GM19397 (cell line): ENCODE measurements around the gene HS3ST3B1.

Experiments used
- ATAC-seq: cut with Tn5 transposase; IDR thresholded peaks from one replicate; pipeline ENCODE4 v1.9.1; 2021; ENCODE audit warnings: mild to moderate bottlenecking, moderate library complexity; ENCODE audit not compliant: unreplicated experiment

HS3ST3B1 gene

DNA sequence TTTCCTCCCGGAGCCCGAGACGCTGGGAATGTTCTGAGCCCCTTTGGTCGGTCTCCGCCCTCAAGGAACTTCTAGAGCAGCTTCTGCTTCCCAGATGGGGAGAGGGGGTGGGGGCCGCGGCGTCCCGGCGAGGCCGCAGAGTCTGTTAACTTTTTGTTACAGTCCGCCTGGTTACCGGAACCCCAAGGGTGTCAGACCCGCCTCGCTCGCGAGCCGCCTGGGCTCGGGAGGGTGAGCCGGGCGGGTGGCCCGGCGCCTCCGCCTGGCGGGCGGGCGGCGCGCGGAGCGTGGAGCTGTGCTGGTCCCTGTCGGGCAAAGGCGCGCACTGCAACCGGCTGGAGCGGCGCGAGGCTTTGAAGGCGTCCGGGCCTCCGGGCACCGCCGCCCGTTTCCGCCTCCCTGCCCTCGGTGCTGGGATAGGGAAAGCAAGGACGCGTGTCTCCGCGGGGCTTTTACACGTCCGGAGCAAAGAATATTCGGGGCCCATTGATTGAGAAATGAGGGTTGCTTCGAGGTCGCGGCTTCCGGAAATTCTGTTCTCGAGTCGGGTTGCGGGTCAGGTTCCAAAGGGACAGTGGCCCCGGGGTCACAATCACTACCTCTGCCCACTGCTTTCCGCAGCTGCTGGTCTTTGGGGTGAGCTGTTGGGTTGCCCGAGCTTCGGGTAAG is 1.7 kb downstream of the HS3ST3B1 start:
- ATAC-seq, result peak; percentile 61

DNA sequence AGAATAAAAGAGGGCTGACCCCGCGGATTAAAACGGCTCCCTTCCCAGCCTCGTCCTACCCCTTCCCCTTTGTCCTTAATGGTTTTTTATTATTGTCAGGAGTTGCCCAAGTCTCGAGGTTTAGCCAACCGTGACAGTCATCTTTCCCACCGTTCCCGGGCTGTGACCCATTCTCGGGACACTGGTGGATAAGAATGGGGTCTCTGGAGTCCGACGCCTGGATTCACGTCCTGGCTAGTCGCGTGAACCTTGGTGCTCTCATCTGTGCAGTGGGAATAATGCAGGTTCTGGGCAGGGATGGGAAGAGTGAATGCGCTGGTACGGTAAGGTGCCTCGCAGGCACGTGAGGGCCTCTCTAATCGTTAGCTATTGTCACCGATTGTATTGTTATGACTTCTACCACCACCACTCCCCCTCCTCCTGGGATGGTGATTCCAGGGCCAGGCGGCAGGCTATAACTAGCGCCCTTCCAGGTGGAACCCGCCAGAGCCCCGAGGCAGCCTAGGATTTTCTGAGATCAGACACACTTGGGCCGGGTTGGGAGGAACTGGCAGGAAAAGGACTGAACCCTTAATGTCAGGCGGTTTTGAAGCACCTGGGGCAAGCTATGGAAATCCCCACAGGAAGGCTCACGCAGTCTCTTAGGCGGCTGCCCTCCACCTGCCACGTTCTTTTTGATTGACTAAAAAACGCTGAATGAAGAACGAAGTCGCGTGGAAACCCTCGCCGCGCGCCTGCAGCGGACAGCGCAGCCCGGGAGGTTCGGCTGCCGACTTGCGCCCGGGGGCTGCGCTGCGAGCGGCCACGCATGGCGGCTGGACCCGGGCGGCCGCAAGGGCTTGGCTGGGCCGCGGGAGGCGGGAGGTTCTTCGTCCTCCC is 2.7 kb downstream of the HS3ST3B1 start:
- no peak for ATAC-seq

GRCh38 chr17:14304222-14304772 is 3.4 kb downstream of the HS3ST3B1 start:
- no peak for ATAC-seq

GRCh38 chr17:14304773-14305517 is 4.1 kb downstream of the HS3ST3B1 start:
- ATAC-seq, result no peak

- no peak for ATAC-seq
Measured at GRCh38 chr17:14305785-14306496, 5.1 kb downstream of the HS3ST3B1 start.

GRCh38 chr17:14306596-14306995 is 5.7 kb downstream of the HS3ST3B1 start:
- no peak for ATAC-seq

GRCh38 chr17:14307560-14308024 is 6.7 kb downstream of the HS3ST3B1 start:
- no peak for ATAC-seq

GRCh38 chr17:14308636-14308964 is 7.7 kb downstream of the HS3ST3B1 start:
- ATAC-seq, result no peak

DNA sequence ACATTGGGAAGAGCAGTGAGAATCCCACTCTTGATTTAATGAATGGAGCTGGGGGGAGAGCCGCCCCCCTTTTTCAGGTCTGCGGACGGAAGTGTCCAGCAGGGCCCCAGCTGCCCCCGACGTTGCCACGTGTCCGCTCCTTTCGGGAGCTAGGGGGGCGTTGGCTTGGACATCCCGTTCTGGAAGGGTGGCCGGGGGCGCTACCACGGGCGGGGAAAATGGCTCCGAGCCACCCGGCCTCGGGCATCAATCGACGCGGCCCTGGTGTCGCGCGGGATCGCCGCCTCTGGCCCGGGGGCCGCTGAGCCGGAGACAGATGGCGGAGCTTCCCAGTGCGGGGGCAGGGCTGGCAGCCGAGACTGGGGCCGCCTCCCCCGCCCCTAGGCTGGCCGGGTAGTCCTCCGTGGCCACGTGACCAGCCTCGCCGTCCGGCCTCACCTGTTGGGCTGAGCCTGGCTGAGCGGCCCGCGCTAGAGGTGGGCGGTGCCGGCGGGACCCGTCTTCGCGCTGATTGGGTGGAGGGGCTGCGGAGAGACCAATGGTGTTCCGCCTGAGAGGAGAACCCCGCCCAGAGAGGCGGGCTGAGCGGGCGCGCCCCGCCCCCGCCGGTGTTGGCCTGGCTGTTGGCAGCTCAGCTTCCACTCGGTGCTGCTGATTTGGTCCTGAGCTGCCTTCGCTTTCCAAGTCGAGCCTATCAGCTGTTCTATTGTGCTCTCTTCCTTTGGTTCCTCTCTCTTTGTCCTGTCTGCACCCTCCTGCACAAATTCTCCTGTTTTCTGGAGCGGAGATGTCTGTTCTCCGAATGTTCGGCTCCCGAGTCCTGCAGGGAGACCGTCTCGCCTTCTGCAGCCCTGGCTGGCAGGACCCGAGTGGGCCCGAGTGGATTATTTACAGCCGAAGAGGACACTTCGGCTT is 8.3 kb downstream of the HS3ST3B1 start:
- no peak for ATAC-seq

GRCh38 chr17:14310101-14310500 is 9.2 kb downstream of the HS3ST3B1 start:
- no peak for ATAC-seq

GRCh38 chr17:14310605-14311004 is 9.7 kb downstream of the HS3ST3B1 start:
- no peak for ATAC-seq

- ATAC-seq, result no peak
Measured at GRCh38 chr17:14311186-14311705, 10.4 kb downstream of the HS3ST3B1 start.

DNA sequence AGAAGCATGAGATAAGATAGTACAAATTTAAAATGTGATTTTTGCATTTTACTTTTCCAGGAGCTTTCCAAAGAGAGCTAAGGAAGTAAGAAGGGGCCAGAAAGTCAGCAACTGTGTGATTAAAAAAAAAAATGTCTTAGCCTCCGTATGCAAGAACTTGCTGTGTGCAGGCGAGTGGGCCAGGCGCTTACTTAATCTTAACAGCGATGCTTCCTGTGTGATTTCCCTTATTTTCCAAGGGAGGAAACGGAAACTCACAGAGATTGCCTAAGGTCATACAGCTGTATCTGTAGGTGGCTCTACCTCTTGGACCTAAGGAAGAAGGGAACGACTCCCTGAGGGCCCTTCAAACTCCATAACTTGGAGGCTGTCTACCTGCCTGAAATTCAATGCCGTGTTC is 11.1 kb downstream of the HS3ST3B1 start:
- no peak for ATAC-seq

- ATAC-seq, result no peak
Measured at GRCh38 chr17:14312522-14312921, 11.6 kb downstream of the HS3ST3B1 start.

DNA sequence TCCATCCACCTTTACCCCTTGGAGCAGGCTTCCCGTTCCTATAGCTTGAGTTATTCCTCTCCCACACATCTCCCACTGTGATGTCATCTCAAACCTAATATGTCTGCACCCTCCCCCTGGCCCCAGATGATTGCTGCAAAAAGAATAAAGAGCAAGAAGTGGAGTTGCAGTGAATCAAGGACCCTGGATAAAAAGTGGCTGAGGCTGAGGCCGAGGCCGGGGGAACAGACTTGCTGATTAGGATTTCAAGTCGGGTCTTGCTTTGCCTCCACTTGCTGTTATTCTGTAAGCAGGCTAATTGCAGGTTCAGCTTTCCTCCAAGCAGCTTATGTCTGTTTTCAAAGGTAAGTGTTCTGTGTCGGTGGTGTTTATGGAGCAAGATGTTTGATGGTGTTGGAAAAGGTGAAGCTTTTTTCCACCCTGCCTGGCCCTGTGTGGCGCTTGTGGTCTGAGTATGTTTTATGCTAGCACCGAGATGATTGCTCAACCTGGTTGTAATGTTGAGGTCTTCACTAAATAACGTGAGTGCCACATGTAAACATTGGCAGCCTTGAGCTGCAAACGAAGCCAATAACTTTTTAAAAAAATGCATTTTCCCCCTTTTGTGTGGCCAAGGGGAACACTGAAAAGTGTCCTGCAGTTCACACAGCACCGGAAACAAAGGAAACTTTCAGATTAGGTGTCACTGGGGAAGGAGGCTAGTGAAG is 15.4 kb downstream of the HS3ST3B1 start:
- no peak for ATAC-seq

DNA sequence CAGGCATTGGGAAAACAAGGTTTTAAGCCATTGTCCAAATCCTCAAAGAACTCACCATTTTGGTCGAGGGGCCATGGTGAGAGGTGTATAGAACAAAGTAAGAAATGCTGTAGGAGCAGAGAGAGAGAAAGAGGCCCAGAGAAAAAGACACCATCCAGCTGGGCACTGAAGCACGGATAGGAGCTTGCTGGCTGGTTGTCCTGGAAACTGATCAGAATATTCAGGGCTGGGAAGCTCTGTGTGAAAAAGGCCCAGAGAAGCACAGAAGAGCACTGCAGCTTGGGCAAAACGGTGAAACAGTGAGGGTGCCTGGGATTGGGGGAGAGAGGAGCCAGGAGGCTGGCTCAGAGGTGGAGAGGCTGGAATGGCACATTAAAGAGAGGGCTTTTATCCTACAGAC is 16.5 kb downstream of the HS3ST3B1 start:
- no peak for ATAC-seq

GRCh38 chr17:14318109-14318917 is 17.4 kb downstream of the HS3ST3B1 start:
- no peak for ATAC-seq

- no peak for ATAC-seq
Measured at GRCh38 chr17:14318918-14319205, 18.0 kb downstream of the HS3ST3B1 start.
